ENCODE data around the gene SPG21.

SPG21 gene

DNA sequence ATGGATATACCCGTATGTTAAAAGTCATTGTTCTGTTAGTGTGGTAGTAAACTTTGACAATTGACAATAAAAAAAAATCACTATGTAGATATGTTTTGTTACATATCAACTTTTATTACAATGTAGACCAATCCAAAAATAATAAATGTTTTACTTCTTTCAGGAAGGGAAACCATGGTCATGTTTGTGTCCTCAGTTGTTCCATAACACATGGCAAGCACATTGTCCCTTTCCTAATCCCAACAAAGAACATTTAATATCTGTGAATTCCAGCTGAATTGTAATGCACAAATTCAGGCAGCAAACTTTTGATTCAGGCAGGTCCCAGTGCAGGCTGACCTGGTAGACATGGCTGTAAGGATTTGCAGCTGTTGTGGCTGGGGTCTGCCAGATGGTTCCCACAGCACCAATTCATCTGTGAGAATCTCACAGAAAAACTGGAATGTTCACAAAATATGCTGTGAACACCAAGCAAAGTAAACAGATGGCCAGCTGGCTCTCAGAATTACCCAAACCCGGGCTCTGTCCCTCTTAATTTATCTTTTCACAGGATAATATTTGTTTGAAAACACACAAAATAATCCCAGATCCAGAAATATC is 1.9 kb upstream of the SPG21 start:
- no peak for DNase-seq (ENCODE audit: low read depth in 2 of 2)

DNA sequence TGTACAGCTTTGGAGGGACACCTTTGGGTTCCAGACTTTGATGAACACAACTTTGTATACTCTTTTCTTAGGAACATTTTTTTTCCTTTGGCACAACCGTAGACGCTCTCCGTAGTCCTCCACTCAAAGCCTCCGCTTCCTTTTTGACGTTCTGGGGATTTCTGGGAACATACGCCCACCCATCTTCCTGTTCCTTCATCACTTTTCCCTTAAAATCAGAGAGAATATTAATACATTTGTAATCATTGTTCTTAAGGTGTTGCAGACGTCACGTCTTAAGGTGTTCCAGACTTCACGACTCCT is 405 bp upstream of the SPG21 start:
- DNase-seq (ENCODE audit: low read depth in 2 of 2) = no peak

DNA sequence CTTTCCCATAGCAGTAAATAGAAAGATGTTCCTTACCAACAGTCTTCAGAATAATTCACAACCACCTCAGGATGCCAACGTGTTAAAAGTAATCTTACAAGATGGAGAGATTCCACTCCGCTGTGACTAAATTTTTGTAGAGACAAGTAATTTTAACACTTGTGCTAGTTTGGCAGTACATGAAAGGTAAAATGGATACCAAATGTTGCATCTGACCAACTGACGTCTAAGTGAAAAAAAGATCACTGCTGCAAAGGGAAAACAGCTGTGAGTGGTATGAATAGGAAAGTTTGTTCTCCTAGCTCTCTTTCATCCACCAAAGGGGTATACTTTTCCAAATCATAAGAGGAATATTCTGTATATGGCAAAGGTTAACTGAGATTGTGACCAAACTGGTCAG is 2.6 kb downstream of the SPG21 start:
- no peak for DNase-seq (ENCODE audit: low read depth in 2 of 2)

DNA sequence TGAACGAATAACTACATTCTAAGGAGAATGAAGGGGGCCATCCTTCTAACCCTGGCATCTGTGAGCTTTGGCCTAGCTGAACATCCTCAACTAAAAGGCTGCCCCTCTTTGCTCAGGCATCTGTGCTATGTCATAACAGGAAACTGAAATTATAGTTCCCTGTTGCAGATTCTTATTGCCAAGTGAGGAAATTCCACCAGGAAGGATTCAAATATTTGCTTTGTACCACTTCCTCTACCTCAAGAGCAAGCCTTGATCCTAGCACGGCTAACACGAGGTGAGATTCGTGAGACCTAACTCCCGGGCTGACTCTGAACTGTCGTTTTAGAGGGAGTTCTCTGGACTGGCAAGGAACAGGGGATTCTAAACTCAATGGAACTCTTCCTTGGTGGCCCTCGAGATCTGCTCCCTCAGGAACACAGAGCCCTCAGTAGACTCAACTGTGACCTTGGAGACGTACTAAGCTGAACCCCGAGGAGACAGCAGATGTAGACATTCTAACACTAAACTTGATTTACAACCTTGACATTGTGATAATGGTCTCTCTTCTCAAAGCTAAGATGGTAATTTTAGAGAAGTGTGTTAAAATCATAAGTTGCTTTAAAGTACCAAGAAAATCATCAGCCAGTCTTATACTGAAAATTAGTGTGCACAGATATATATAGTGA is 4.2 kb downstream of the SPG21 start:
- no peak for DNase-seq (ENCODE audit: low read depth in 2 of 2)

DNA sequence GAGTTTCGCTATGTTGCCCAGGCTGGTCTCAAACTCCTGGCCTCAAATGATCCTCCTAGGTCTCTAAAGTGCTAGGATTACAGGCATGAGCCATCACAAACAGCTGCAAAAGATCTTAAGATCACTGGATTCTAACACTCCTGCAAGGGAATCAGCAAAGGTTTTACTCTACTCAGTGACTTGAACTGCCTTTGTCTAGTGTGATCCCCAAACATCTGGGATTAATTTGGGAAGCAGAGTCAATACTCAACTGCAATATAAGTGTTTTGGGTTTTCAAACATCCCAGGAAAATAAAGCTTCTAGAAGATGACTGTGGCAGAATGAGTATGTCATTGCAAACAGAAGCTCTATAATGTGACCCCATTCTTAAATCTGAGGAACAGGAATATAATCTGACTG is 7.2 kb downstream of the SPG21 start:
- no peak for DNase-seq (ENCODE audit: low read depth in 2 of 2)

DNA sequence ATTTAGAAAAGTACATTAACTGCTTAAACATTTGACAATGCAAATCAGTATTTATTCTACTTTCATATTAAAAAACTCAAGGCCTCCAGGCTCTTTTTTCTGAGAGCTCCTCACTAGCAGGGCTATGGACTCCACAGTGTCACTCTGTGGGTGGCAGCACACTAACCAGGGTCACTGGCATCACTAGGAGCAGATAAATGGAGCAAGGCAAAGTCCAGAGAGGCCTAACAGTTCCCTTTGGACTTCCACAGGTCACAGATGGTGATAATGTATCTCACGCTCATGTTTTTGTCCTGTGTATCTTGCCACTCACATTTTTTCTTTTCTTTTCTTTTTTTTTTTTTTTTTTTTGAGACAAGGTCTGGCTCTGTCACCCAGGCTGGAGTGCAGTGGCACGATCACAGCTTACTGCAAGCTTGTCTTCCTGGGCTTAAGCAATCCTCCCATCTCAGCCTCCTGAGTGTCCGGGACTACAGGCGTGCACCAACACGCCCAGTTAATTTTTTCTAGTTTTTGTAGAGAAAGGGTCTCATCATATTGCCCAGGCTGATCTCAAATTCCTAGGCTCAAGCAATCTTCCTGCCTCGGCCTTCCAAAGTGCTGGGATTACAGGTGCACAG is 7.8 kb downstream of the SPG21 start:
- no peak for DNase-seq (ENCODE audit: low read depth in 2 of 2)

DNA sequence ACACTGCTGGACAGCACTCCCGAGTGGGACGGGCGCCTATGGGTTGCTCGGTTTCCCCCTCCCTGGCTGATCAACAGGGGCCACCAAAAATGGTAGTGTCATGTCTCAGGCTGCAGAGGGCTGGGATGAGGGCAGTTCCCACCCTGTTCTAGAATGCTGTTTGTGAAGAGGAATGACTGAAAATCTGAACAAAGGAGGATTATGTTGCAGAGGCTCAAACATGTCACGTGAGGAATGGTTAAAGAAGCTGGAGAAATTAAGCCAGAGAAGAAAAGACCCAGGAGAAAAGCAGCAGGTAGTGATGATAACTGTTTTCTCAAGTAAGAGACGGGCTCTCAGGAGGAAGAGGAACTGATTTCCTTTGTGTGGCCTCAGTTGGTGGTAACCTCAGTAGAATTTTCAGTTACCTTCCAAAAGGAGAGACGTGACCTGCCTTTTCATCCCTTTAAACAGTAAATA is 10.4 kb downstream of the SPG21 start:
- no peak for DNase-seq (ENCODE audit: low read depth in 2 of 2)

DNA sequence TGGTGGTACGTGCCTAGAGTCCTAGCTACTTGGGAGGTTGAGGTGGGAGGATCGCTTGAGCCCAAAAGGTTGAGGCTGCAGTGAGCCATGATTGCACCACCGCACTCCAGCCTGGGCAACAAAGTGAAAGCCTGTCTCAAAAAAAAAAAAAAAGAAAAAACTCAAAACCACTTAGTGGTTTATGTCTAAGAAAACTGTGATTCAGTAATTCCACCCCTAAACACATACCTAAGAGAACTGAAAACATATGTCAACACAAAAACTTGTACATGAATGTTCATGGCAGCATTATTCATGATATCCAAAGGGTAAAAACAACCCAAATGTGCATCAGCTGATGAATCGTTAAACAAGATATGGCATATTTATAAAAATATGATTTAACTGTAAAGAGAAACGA is 14.3 kb downstream of the SPG21 start:
- no peak for DNase-seq (ENCODE audit: low read depth in 2 of 2)

DNA sequence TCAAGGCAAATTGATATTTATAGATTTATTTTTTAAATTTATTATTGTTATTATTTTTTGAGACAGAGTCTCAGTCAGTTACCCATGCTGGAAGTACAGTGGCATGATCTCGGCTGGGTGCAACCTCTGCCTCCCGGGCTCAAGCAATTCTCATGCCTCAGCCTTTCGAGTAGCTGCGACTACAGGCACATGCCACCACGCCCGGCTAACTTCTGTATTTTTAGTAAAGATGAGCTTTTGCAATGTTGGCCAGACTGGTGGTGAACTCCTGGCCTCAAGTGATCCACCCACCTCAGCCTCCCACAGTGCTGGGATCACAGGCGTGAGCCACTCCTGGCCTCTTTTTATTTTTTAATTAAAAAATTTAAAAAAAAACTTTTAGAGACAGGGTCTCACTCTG is 19.0 kb downstream of the SPG21 start:
- no peak for DNase-seq (ENCODE audit: low read depth in 2 of 2)

DNA sequence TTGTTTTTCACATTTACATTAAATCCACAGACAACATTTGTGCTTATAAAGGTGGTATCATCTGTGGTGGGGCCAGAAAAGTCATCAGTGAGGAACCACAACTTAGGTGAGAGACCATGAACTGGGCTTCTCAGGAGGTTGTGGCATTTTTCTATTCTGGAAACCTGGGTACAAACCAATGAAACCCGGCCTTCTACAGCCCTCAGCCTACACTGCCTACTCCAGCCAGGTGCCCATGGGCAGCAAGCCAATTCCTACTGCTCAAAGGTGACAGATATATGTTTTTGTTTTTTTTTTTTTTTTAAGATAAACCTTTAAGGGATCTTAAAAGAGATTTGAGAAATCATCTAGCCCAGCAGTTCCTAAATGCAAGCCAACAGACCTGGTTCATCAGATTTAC is 20.3 kb downstream of the SPG21 start:
- no peak for DNase-seq (ENCODE audit: low read depth in 2 of 2)

DNA sequence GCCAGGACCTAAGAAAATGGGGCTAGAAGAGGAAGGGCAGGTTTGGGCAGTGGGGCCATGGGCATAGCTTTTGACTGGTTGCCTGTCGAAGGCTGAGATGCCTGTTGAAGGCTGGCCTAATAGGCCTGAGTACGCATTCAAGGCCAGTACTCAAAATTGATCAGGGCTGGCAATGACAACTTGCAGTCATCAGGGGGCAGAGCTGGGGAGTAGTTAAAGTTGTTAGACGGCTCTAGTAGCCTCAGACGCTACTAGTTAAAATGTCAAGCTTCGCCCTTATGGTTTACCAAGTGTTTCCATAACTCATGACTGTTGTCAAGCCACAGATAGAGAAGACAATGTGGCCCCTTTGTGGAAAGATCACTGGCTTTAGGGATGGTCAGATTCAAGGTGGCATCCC is 28.7 kb downstream of the SPG21 start:
- no peak for DNase-seq (ENCODE audit: low read depth in 2 of 2)

DNA sequence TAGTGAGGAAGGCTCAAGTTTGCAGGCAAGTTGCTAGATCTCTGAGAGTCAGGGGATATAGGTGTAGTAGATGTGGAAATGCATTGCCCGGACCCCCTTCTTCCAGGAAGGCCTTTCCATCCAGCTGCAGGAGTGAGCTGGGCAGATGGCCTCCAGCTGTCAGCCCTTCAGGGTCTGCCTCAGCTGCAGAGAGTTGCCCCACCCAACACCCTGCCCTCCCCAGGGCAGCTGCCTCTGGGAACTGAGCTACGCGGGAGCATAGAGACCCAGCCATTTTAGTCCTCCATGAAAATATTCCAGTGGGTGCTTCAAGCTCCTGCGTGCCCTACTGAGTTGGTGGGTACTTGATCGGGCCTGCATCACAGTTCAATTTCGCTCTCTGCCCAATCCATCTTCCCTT is 29.6 kb downstream of the SPG21 start:
- no peak for DNase-seq (ENCODE audit: low read depth in 2 of 2)

DNA sequence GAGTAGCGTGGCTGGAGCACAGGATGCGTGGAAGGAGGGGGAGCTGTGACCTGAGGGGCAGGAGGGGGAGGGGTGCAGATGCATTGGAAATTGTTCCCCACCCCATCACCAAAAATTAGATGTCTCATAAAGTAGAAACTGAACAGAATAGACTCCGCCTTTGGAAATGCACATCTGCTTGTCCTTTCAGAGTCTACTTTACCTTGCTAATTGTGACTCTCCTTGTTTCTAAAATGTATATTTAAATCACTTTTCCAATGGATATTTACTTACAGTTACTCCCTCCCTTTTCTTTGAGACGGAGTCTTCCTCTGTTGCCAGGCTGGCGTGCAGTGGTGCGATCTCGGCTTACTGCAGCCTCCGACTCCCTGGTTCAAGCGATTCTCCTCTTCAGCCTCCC is 30.6 kb downstream of the SPG21 start:
- no peak for DNase-seq (ENCODE audit: low read depth in 2 of 2)

DNA sequence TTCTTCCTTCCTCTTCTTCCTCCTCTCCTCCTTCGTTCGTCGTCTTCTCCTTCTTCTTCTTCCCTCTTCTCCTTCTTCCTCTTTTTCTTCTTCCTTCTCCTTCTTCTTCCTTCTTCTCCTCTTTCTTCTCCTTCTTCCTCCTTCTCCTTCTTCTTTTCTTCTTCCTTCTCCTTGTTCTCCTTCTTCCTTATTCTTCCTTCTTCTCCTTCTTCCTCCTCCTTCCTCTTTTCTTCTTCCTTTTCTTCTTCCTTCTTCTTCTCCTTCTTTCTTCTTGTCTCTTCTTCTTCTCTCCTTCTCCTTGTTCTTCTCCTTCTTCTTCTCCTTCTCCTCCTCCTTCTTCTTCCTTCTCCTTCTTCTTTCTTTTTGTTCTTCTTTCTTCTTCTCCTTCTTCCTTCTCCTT is 35.3 kb downstream of the SPG21 start:
- no peak for DNase-seq (ENCODE audit: low read depth in 2 of 2)

DNA sequence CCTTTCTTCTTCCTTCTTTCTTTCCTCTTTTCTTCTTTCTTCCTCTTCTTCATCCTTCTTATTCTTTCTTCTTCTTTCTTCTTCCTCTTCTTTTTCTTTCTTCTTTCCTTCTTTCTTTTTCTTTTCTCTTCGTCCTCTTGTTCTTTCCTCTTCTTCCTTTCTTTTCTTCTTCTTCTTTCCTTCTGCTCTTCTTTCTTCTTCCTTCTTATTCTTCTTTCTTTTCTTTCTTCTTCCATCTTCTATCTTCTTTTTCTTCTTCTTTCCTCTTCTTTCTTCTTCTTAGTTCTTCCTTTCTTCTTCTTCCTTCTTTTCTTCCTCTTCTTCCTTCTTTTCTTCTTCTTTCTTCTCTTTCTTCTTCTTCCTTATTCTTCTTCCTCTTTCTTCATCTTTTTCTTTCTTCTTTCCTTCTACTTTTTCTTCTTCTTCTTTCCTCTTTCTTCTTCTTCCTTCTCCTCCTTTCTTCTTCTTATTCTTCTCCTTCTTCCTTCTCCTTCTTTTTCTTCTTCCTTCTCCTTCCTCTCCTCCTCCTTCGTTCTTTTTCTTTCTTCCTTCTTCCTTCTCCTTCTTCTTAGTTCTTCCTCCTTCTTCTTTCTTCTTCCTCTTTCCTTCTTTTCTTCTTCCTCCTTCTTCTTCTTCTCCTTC is 37.8 kb downstream of the SPG21 start:
- no peak for DNase-seq (ENCODE audit: low read depth in 2 of 2)

DNA sequence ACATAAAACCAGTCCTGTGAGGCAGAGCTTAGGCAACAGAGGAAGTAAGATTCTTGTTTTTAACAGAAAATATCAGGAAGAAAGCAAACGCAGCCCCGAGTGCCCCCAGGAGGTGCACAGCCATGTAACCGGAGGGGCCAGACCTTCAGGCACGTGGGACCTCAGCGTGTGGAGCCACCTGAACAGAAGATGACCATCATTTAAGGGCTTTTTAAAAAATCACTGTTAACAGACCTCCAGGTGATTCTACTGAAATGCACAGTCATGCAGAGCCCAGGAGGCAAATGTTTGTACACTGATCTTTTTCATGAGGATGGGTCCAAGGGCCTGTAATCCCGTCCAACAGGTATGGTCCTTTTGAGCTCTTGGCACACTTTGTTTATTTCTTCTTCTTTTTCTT is 38.8 kb downstream of the SPG21 start:
- no peak for DNase-seq (ENCODE audit: low read depth in 2 of 2)

DNA sequence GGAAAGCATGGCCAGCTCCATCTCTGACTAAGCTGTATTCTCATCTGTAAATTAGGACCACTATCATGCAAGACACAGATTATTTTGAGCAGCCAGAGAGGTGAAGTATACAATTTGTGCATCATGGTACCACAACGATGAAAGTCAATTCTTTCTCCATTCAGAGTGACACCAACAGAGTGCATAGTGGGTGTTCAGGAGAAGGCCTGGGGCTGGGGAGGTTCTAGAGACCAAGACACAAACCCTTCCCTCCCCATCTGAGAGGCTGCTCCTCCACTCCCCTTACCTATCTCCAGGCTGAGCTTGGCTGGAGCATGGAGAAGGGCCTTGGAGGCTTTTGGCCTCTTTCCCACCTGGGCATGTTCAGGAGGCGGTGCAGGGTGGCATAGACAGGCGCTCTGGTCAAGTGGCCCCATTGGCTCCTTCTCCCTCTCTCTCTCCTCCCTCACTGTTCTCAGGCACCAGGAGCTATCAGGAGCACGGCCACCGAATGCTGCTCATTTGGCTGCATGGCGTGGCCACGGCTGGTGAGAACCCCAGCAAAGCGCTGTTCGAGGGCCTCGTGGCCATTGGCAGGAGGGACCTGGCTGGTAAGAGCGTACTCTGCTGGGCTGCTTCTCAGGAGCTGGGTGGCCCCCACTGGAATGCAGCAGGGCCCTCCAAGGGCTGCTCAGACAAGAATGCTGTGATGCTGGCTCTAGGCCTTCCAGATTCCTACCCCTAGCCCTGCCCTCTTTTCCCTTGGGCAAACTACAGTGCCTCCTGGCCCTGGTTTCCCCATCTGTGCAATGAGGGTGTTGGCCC is 40.1 kb downstream of the SPG21 start:
- DNase-seq (ENCODE audit: low read depth in 2 of 2) = no peak

DNA sequence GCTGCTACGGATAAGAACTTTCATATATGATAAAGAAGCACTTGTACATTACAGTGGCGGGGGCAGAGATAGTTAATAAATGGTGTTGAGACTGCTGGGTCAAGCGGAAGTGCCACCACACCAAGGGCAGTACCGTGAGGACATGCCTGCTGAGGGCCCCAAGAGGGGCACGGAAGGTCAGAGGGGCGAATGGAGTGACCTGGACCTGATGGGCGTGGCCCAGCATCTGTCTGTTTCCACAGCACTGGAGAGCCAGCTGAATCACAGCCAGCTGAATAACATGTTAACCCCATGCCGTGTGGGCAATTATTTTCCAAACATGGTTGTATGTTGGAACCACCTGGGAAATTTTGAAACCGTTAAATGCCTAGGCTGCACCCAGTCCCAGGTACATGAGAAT is 40.8 kb downstream of the SPG21 start:
- DNase-seq (ENCODE audit: low read depth in 2 of 2) = no peak

DNA sequence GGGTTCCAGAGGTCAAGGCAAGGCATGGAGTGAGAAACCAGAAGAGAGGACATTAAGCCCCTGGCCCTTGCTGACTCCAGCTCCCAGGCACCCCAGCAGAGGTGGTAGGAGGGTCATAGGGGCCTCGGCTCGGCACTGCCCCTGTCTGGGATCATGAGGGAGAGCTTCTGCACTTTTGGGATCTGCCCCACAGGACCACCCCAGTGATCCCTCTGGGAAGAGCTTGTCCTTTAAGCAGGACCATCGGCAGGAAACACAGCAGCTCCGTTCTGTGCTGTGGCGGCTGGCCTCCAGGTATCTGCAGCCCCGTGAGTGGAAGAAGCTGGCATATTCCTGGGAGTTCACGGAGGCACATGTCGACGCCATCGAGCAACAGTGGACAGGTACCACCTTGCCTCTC is 42.5 kb downstream of the SPG21 start:
- no peak for DNase-seq (ENCODE audit: low read depth in 2 of 2)

DNA sequence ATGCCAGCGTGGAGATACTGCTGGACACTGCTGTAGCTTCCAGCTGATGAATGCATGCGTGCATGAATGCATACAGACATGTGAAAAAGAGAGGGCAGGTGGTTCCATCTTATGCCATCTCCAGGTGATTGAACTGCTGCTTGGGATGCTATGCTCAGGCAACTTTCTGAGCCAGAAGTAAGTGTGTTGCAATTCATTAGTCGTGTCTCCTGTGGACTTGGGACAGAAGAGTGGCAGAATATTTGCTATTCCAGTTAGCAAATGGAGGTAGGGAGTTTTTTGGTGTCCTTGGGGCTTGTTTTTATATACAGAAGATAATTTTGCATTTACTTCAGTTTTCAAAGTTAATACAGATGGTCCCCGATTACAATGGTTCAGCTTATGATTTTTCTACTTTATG is 44.8 kb downstream of the SPG21 start:
- DNase-seq (ENCODE audit: low read depth in 2 of 2) = no peak

DNA sequence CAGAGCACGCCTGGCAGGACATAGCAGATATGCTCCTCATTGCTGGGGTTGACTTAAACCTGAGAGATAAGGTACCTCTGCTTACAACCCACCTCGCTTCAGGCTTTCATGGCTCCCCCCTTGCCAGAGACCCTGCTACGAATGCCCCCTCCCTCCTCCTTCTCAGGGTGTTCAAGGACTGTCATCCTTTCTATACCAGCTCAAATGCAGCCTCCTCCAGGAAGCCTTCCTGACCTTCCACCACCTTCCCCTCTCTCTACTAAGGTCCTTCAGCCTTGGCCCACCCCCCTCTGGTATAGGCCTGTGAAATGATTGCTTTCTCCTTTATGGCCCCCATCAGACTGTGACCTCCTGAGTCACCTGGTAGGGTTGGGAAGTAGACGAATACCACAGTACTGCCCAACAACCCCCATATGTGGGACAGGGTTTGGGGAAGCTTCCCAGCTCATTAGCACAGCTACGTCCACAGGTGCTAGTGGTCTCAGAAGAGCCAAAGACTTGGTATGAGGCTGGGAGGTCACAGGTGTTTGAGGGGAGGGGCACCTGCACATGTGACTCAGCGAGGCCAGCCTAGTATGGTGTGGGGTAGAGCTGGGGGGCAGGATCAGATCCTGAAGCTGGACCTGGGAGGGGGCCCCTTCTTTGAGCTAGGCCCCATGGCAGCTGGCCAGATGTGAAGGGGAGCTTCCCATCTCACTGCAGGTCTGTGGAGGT is 46.0 kb downstream of the SPG21 start:
- no peak for DNase-seq (ENCODE audit: low read depth in 2 of 2)

DNA sequence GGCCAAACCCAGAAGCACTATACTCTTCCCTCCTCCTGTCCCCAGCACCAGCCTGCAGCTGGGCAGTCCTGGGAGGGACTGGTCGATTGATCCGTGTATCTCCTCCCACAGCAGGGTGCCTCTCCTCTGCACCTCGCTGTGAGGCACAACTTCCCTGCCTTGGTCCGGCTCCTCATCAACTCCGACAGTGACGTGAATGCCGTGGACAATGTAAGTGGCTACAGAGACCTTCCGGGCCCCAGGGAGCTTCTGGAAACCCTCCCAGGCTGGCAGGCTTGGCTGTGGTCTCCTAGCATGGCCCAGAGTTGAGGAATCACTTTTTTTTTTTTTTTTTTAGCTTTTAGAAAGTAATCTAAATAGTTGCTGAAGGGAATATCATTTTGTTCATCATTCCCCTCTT is 47.4 kb downstream of the SPG21 start:
- DNase-seq (ENCODE audit: low read depth in 2 of 2) = no peak

Measured in stimulated activated CD8-positive, alpha-beta memory T cell treated with anti-CD3 and anti-CD28 coated beads, Interleukin-7, amount 100 ng/mL, for 1 hour (primary cell).